Transverse colon (tissue), 4 donors: ENCODE results near the gene RPS15. TPM values are rescaled to one million over a fixed set of nuclear protein-coding genes. Genes with fewer than 3 reads are reported as not detected.

ENCODE experiments used
- DNase-seq: peaks from one replicate; pipeline ENCODE4 v3.0.0-alpha.2; 2019
- H3K27ac ChIP-seq, 4 donors: fragments of 200-600 bp; sonication (generic); 2 replicates each; pipeline ENCODE4 v1.5.1; 2016 to 2018; ENCODE audit warnings: inconsistent platforms in 4 of 4
- H3K27me3 ChIP-seq: fragments of 200-600 bp; sonication (generic); 2 replicates; pipeline ENCODE4 v1.5.1; 2017; ENCODE audit warnings: inconsistent platforms
- H3K36me3 ChIP-seq, 4 donors: fragments of 200-600 bp; sonication (generic); 2 replicates each; pipeline ENCODE4 v1.5.1; 2017 to 2019; ENCODE audit warnings: inconsistent platforms in 4 of 4
- H3K4me1 ChIP-seq, 4 donors: fragments of 200-600 bp; sonication (generic); 2 replicates each; pipeline ENCODE4 v1.5.1; 2017 to 2020; ENCODE audit warnings: inconsistent platforms in 4 of 4
- H3K4me3 ChIP-seq, 4 donors: fragments of 200-600 bp; sonication (generic); 1 replicate in 1 of 4; 2 replicates in 3 of 4; pipeline versions ENCODE4 v1.5.1 to v1.6.1; 2017 to 2019; ENCODE audit warnings: inconsistent platforms in 4 of 4
- H3K9me3 ChIP-seq, 2 donors: fragments of 200-600 bp; sonication (generic); 2 replicates each; pipeline ENCODE4 v1.5.1; 2017 to 2019; ENCODE audit warnings: inconsistent platforms in 2 of 2
- CTCF ChIP-seq, 5 experiments: fragments of 200-600 bp in 3 of 5; fragments of 450-650 bp in 2 of 5; sonication (generic) in 3 of 5; IDR thresholded peaks; 1 replicate in 2 of 5; 2 replicates in 3 of 5; pipeline ENCODE4 v1.5.1; 2016 to 2017; ENCODE audit warnings: antibody characterized with exemption in 5 of 5, inconsistent platforms in 3 of 5, mild to moderate bottlenecking in 2 of 5, moderate library complexity in 1 of 5
- EP300 ChIP-seq: sonication (generic); formaldehyde crosslinking; IDR thresholded peaks from one replicate; pipeline ENCODE4 v1.6.1; 2017; ENCODE audit warnings: antibody characterized with exemption, low read depth
- POLR2A ChIP-seq: fragments of 450-650 bp; IDR thresholded peaks from one replicate; pipeline ENCODE4 v1.6.1; 2016; ENCODE audit warnings: antibody characterized with exemption, mild to moderate bottlenecking, moderate library complexity
- POLR2AphosphoS5 ChIP-seq, 3 donors: sonication (generic); formaldehyde crosslinking; IDR thresholded peaks; one replicate each; pipeline ENCODE4 v1.6.1; 2016; ENCODE audit warnings: antibody characterized with exemption in 3 of 3
- WGBS, 2 donors: methylation state at CpG; one replicate each; pipeline ENCODE4 v1.1.5; 2018; ENCODE audit warnings: low coverage in 1 of 2; 5-methylcytosine and 5-hydroxymethylcytosine counted together
- in situ Hi-C, 4 donors: fragments of 200-750 bp; cut with MboI; loops; one replicate each; pipeline versions ENCODE4 v1.15.0 to v1.15.1; 2017; ENCODE audit warnings: low sequenced_read_pairs in 3 of 4, low pct_ligation_motif_present in 1 of 4, low pct_unique_long_range_greater_than_20kb in 1 of 4
- intact Hi-C: fragments of 100-400 bp; cut with DNase I; formaldehyde crosslinking; loops from one replicate; pipeline ENCODE4 v1.15.1; 2023; ENCODE audit warnings: low total_unique reads
- total RNA-seq, 4 donors: library from RNA; depleted of rRNA; stranded (reverse); fragments of >200 nt; gene quantifications; one replicate each; pipeline ENCODE4 v1.1.0, GENCODE V29; 2016

The RPS15 gene
- total RNA-seq, 4 donors from 2014 or later: 1,367 to 2,740 (median 2,511) TPM

GRCh38 chr19:1421958-1422305 lies 16.3 kb upstream of the RPS15 start:
- Histone ChIP-seq H3K9me3 (no peaks in the 10 kb centered on the region), H3K36me3 (peaks cover 0 to 45% (median 22%) of the 10 kb centered on the region in 4 donors), H3K4me1 (peaks cover 3 to 17% (median 9%) of the 10 kb centered on the region in 4 donors), H3K27me3 (no peaks in the 10 kb centered on the region), H3K4me3 (no peak overlapping the region), H3K27ac (peak overlapping the region in 3 of 4 donors; percentile 6 to 60 (median 8))
- WGBS, 2 donors: 90% methylated on average over 22 of the region's 22 CpGs; no CpG with 5 or more reads in 1 of the 2 donors
- in situ Hi-C loops: no loop called here
- intact Hi-C loops: no loop called here
- no peak for DNase-seq
- no peak for TF ChIP-seq EP300
- no peak for TF ChIP-seq POLR2A
- no peak for TF ChIP-seq POLR2AphosphoS5 (IDR thresholded peaks at IDR 0.05)
- no peak for TF ChIP-seq CTCF (IDR thresholded peaks at IDR 0.05)

DNA sequence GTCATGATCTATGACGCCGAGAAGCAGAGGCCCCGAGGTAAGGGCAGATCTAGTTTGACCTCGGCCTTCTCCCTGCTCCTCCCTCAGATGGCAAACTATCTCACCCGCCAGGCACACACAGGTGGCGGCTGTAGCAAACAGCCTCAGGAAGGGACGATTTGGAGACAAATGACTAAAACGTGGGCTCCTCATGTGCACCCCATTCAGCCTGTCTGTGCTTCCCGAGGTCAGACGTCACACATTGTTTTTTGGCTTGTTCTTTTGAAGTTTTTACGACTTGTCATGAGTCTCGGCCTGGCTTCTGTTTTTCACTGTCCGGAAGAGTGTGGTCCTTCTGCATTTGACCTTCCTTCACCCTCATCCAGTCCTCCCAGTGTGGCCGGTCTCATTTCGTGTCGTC lies 15.8 kb upstream of the RPS15 start:
- intact Hi-C loops (no loop called here), in situ Hi-C loops (no loop called here)
- Histone ChIP-seq H3K27me3 (no peaks in the 10 kb centered on the region), H3K36me3 (peaks cover 0 to 45% (median 22%) of the 10 kb centered on the region in 4 donors), H3K9me3 (no peaks in the 10 kb centered on the region), H3K27ac (peak overlapping the region in 3 of 4 donors; percentile 8 to 60 (median 18)), H3K4me3 (no peak overlapping the region), H3K4me1 (peaks cover 0 to 12% (median 5%) of the 10 kb centered on the region in 4 donors)
- TF ChIP-seq POLR2A (no peak), CTCF (IDR thresholded peaks at IDR 0.05) (no peak)
- no peak for DNase-seq
- 60 to 78% methylated on average over 9 to 14 of the region's 16 CpGs for WGBS, 2 donors

GRCh38 chr19:1422943-1423342 lies 15.3 kb upstream of the RPS15 start:
- intact Hi-C loops: no loop called here
- in situ Hi-C loops: no loop called here
- H3K36me3 ChIP-seq: peaks cover 0 to 45% (median 22%) of the 10 kb centered on the region in 4 donors
- peaks cover 0 to 9% (median 2%) of the 10 kb centered on the region in 4 donors for H3K4me1 ChIP-seq
- WGBS, 2 donors: 91 to 92% methylated on average over 4 to 16 of the region's 24 CpGs
- no peaks in the 10 kb centered on the region for H3K27me3 ChIP-seq
- no peak for DNase-seq
- peak overlapping the region in 2 of 4 donors; percentile 18 to 60 for H3K27ac ChIP-seq
- H3K9me3 ChIP-seq: no peaks in the 10 kb centered on the region
- H3K4me3 ChIP-seq: no peak overlapping the region
- TF ChIP-seq POLR2A: no peak
- no peak for TF ChIP-seq CTCF (IDR thresholded peaks at IDR 0.05)
- TF ChIP-seq POLR2AphosphoS5 (IDR thresholded peaks at IDR 0.05): no peak
- no peak for TF ChIP-seq EP300

GRCh38 chr19:1423436-1424191 lies 14.6 kb upstream of the RPS15 start:
- WGBS, 2 donors: 86 to 95% methylated on average over 7 to 40 of the region's 40 CpGs
- Histone ChIP-seq H3K27me3 (no peaks in the 10 kb centered on the region), H3K9me3 (no peaks in the 10 kb centered on the region), H3K36me3 (peaks cover 0 to 47% (median 23%) of the 10 kb centered on the region in 4 donors), H3K4me1 (peaks cover 0 to 9% (median 2%) of the 10 kb centered on the region in 4 donors), H3K4me3 (no peak overlapping the region), H3K27ac (peak overlapping the region in 1 of 4 donors; percentile 60)
- intact Hi-C loops: no loop called here
- in situ Hi-C loops: no loop called here
- TF ChIP-seq EP300 (no peak), POLR2AphosphoS5 (IDR thresholded peaks at IDR 0.05) (no peak), CTCF (IDR thresholded peaks at IDR 0.05) (no peak), POLR2A (no peak)
- no peak for DNase-seq
